Stimulated activated naive CD8-positive, alpha-beta T cell treated with anti-CD3 and anti-CD28 coated beads, Interleukin-15, Interleukin-2, amounts not matched to agents 100 ng/mL and 50 ng/mL, for 24 hours (primary cell): ENCODE results near the gene MBNL2.

Experiments used
- H3K27ac Mint-ChIP-seq: one replicate; pipeline ENCODE4 v1.8.0; 2021; ENCODE audit warnings: mild to moderate bottlenecking, mixed read lengths
- H3K27me3 Mint-ChIP-seq: one replicate; pipeline ENCODE4 v1.8.0; 2021; ENCODE audit warnings: mixed read lengths
- H3K36me3 Mint-ChIP-seq: one replicate; pipeline ENCODE4 v1.8.0; 2021; ENCODE audit warnings: low read depth, mixed read lengths
- H3K4me1 Mint-ChIP-seq: one replicate; pipeline ENCODE4 v1.8.0; 2021; ENCODE audit warnings: low read depth, mixed read lengths
- H3K4me3 Mint-ChIP-seq: one replicate; pipeline ENCODE4 v1.8.0; 2021; ENCODE audit warnings: mild to moderate bottlenecking, mixed read lengths
- H3K9me3 Mint-ChIP-seq: one replicate; pipeline ENCODE4 v1.8.0; 2021; ENCODE audit warnings: mixed read lengths

The MBNL2 gene

GRCh38 chr13:97422118-97423054 lies 200.3 kb downstream of the MBNL2 start:
- Mint-ChIP-seq H3K4me1 (no peaks in the 10 kb centered on the region), H3K9me3 (no peaks in the 10 kb centered on the region), H3K27me3 (peaks cover 18% of the 10 kb centered on the region), H3K4me3 (no peak overlapping the region), H3K27ac (no peak overlapping the region), H3K36me3 (no peaks in the 10 kb centered on the region)

- Mint-ChIP-seq H3K9me3 (no peaks in the 10 kb centered on the region), H3K27ac (no peak overlapping the region), H3K4me1 (no peaks in the 10 kb centered on the region), H3K36me3 (no peaks in the 10 kb centered on the region), H3K27me3 (peaks cover 18% of the 10 kb centered on the region), H3K4me3 (no peak overlapping the region)
These were observed 201.3 kb downstream of the MBNL2 start for GRCh38 chr13:97423300-97424045.

- H3K27ac Mint-ChIP-seq, result no peak overlapping the region
- H3K27me3 Mint-ChIP-seq, result peaks cover 22% of the 10 kb centered on the region
- no peaks in the 10 kb centered on the region for H3K4me1 Mint-ChIP-seq
- no peaks in the 10 kb centered on the region for H3K9me3 Mint-ChIP-seq
- H3K36me3 Mint-ChIP-seq, result no peaks in the 10 kb centered on the region
- no peak overlapping the region for H3K4me3 Mint-ChIP-seq
These were observed 203.5 kb downstream of the MBNL2 start for GRCh38 chr13:97425590-97425989.

GRCh38 chr13:97426695-97427094 lies 204.6 kb downstream of the MBNL2 start:
- Mint-ChIP-seq H3K27me3 (peaks cover 19% of the 10 kb centered on the region), H3K36me3 (no peaks in the 10 kb centered on the region), H3K9me3 (no peaks in the 10 kb centered on the region), H3K4me1 (no peaks in the 10 kb centered on the region), H3K27ac (no peak overlapping the region), H3K4me3 (no peak overlapping the region)

GRCh38 chr13:97429681-97430081 lies 207.5 kb downstream of the MBNL2 start:
- H3K9me3 Mint-ChIP-seq, result no peaks in the 10 kb centered on the region

GRCh38 chr13:97430296-97430695 lies 208.2 kb downstream of the MBNL2 start:
- H3K27me3 Mint-ChIP-seq, result peaks cover 8% of the 10 kb centered on the region
- no peaks in the 10 kb centered on the region for H3K36me3 Mint-ChIP-seq
- peaks cover 18% of the 10 kb centered on the region for H3K4me1 Mint-ChIP-seq
- no peak overlapping the region for H3K27ac Mint-ChIP-seq
- no peaks in the 10 kb centered on the region for H3K9me3 Mint-ChIP-seq
- H3K4me3 Mint-ChIP-seq, result no peak overlapping the region

More at GRCh38 chr13:97429681-97430081, 207.5 kb downstream of the MBNL2 start:
- H3K4me1 Mint-ChIP-seq, result peaks cover 12% of the 10 kb centered on the region
- no peak overlapping the region for H3K27ac Mint-ChIP-seq
- H3K27me3 Mint-ChIP-seq, result peaks cover 12% of the 10 kb centered on the region
- no peak overlapping the region for H3K4me3 Mint-ChIP-seq
- H3K36me3 Mint-ChIP-seq, result no peaks in the 10 kb centered on the region

GRCh38 chr13:97431171-97431764 lies 209.1 kb downstream of the MBNL2 start:
- Mint-ChIP-seq H3K9me3 (no peaks in the 10 kb centered on the region), H3K4me3 (peak overlapping the region; percentile 38), H3K27me3 (peaks cover 4% of the 10 kb centered on the region), H3K36me3 (no peaks in the 10 kb centered on the region), H3K27ac (no peak overlapping the region), H3K4me1 (peaks cover 27% of the 10 kb centered on the region)

- Mint-ChIP-seq H3K36me3 (no peaks in the 10 kb centered on the region), H3K9me3 (no peaks in the 10 kb centered on the region), H3K4me1 (peaks cover 33% of the 10 kb centered on the region), H3K4me3 (peak overlapping the region; percentile 97), H3K27ac (peak overlapping the region; percentile 79), H3K27me3 (peaks cover 4% of the 10 kb centered on the region)
These were observed 210.2 kb downstream of the MBNL2 start for GRCh38 chr13:97432232-97432916.

GRCh38 chr13:97432917-97433726 lies 211.0 kb downstream of the MBNL2 start:
- no peaks in the 10 kb centered on the region for H3K36me3 Mint-ChIP-seq
- H3K27ac Mint-ChIP-seq, result peak overlapping the region; percentile 100
- peaks cover 33% of the 10 kb centered on the region for H3K4me1 Mint-ChIP-seq
- H3K4me3 Mint-ChIP-seq, result peak overlapping the region; percentile 97
- no peaks in the 10 kb centered on the region for H3K9me3 Mint-ChIP-seq
- H3K27me3 Mint-ChIP-seq, result peaks cover 4% of the 10 kb centered on the region

- Mint-ChIP-seq H3K27ac (peak within 1 kb of the TSS; percentile 100), H3K9me3 (no peaks in the 10 kb centered on the region), H3K4me1 (peaks cover 33% of the 10 kb centered on the region), H3K27me3 (peaks cover 2% of the 10 kb centered on the region), H3K4me3 (peak within 1 kb of the TSS; percentile 97), H3K36me3 (no peaks in the 10 kb centered on the region)
These were observed 211.7 kb downstream of the MBNL2 start, which contains the start of gene RAP2A for GRCh38 chr13:97433727-97434396. RAP2A (plus strand) TSS chr13:97434169; CDS start chr13:97434471, 302 bp downstream.

GRCh38 chr13:97434397-97435201 lies 212.5 kb downstream of the MBNL2 start:
- Mint-ChIP-seq H3K36me3 (no peaks in the 10 kb centered on the region), H3K27ac (peak overlapping the region; percentile 78), H3K9me3 (no peaks in the 10 kb centered on the region), H3K4me1 (peaks cover 33% of the 10 kb centered on the region), H3K27me3 (no peaks in the 10 kb centered on the region), H3K4me3 (peak overlapping the region; percentile 96)

- Mint-ChIP-seq H3K36me3 (no peaks in the 10 kb centered on the region), H3K4me1 (peaks cover 33% of the 10 kb centered on the region), H3K27me3 (no peaks in the 10 kb centered on the region), H3K4me3 (peak overlapping the region; percentile 96), H3K9me3 (no peaks in the 10 kb centered on the region), H3K27ac (peak overlapping the region; percentile 78)
These were observed 213.2 kb downstream of the MBNL2 start for GRCh38 chr13:97435323-97435722.

- Mint-ChIP-seq H3K4me1 (peaks cover 33% of the 10 kb centered on the region), H3K36me3 (no peaks in the 10 kb centered on the region), H3K27me3 (no peaks in the 10 kb centered on the region), H3K27ac (peak overlapping the region; percentile 9), H3K4me3 (peak overlapping the region; percentile 96), H3K9me3 (no peaks in the 10 kb centered on the region)
These were observed 213.7 kb downstream of the MBNL2 start for GRCh38 chr13:97435794-97436193.
